Renal cortex interstitium (tissue), 11 donors: ENCODE measurements around the gene CHCHD6. TPM values are rescaled to one million over a fixed set of nuclear protein-coding genes. Genes with fewer than 3 reads are reported as not detected.

ENCODE experiments used
- DNase-seq, 11 donors: peaks; one replicate each; pipeline ENCODE4 v3.0.0-alpha.2; 2013; ENCODE audit warnings: low read depth in 9 of 11, low spot score in 4 of 11; ENCODE audit errors: extremely low read depth in 1 of 11
- polyA plus RNA-seq, 3 donors: library from polyadenylated mRNA; unstranded; fragments of 120-200 nt; gene quantifications; one replicate each; pipeline ENCODE4 v1.2.1, GENCODE V29; 2013; ENCODE audit not compliant: insufficient read length in 3 of 3

The CHCHD6 gene
- polyA plus RNA-seq, 3 donors: 15.7 to 22.3 (median 21.1) TPM

GRCh38 chr3:126685021-126685420 lies 19.0 kb upstream of the CHCHD6 start:
- DNase-seq: no peak

GRCh38 chr3:126685493-126685892 lies 18.5 kb upstream of the CHCHD6 start:
- peak in 1 of 11 donors; percentile 8 for DNase-seq

- no peak for DNase-seq
Measured at GRCh38 chr3:126691765-126692164, 12.3 kb upstream of the CHCHD6 start.

GRCh38 chr3:126692858-126693257 lies 11.2 kb upstream of the CHCHD6 start:
- no peak for DNase-seq

GRCh38 chr3:126693921-126694320 lies 10.1 kb upstream of the CHCHD6 start:
- no peak for DNase-seq

- DNase-seq: no peak
Measured at GRCh38 chr3:126696701-126697267, 7.3 kb upstream of the CHCHD6 start.

GRCh38 chr3:126699011-126699410 lies 5.0 kb upstream of the CHCHD6 start:
- DNase-seq: no peak

GRCh38 chr3:126704494-126705214 lies 614 bp downstream of the CHCHD6 start:
- DNase-seq: no peak

- no peak for DNase-seq
Measured at GRCh38 chr3:126706631-126707030, 2.6 kb downstream of the CHCHD6 start.

- no peak for DNase-seq
Measured at GRCh38 chr3:126711121-126711760, 7.2 kb downstream of the CHCHD6 start.

- no peak for DNase-seq
Measured at GRCh38 chr3:126713199-126713598, 9.2 kb downstream of the CHCHD6 start.

GRCh38 chr3:126714276-126714900 lies 10.3 kb downstream of the CHCHD6 start:
- no peak for DNase-seq

GRCh38 chr3:126714921-126715320 lies 10.9 kb downstream of the CHCHD6 start:
- DNase-seq: no peak

- DNase-seq: no peak
Measured at GRCh38 chr3:126715432-126715831, 11.4 kb downstream of the CHCHD6 start.

- DNase-seq: no peak
Measured at GRCh38 chr3:126716057-126716456, 12.0 kb downstream of the CHCHD6 start.

GRCh38 chr3:126718561-126719445 lies 14.8 kb downstream of the CHCHD6 start:
- DNase-seq: no peak

- no peak for DNase-seq
Measured at GRCh38 chr3:126720596-126720995, 16.6 kb downstream of the CHCHD6 start.

- no peak for DNase-seq
Measured at GRCh38 chr3:126721246-126721645, 17.2 kb downstream of the CHCHD6 start.

- DNase-seq: no peak
Measured at GRCh38 chr3:126723237-126723636, 19.2 kb downstream of the CHCHD6 start.
